DND-41 (cell line): ENCODE measurements around the gene PHF21B.

ENCODE experiments used
- EZH2 ChIP-seq: IDR thresholded peaks from 3 replicates; pipeline ENCODE4 v1.6.1; 2012; ENCODE audit warnings: borderline replicate concordance, low read depth, mild to moderate bottlenecking, moderate library complexity, low read length, inconsistent platforms; ENCODE audit not compliant: severe bottlenecking
- TF ChIP-seq, protein P1 (sequence below): IDR thresholded peaks from 2 replicates; pipeline ENCODE4 v1.5.1; 2012; ENCODE audit warnings: borderline replicate concordance, low read length, moderate library complexity, mild to moderate bottlenecking; ENCODE audit not compliant: poor library complexity, severe bottlenecking; ENCODE audit errors: extremely low read depth

DNA sequence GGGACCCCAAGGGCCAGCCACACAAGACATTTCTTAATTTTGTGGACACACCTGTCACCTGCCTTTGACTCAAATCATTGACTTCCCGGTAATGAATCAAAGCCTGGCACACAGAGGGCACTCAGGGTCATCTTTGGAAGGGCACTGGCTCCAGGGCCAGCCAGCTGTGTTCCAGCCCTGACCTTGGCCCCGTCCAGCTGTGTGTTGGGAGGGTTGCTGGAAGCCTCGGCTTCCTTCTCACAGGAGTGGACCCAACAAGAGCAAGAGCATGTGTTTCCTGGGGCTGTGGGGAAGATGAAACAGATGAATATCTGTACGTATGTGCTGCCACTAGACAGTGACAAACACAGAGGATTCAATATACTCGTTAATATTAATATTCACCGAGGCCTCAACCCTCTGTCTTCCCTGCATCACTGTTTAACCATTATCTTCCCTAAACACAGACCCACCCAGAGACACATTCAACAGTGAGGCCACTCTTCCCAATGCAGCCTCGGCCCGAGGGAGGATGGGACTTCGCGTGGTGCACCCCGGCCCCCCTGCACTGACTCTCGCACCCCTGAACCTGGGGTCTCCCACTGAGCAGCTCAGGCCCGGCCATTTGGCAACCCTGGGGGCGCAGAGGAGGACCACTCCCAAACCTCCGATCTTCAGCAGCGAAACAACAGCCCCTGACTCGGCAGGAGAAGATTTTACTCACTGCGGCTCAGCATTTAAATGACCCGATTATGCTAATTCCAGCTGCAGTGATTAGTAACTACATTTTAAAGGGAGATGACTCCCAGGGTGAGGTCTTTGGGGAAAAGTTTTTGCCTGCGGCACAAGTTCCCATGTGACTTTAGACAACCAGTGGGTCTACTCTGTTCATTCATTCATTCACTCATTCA is 45.7 kb downstream of the PHF21B start:
- TF ChIP-seq, protein P1, sequence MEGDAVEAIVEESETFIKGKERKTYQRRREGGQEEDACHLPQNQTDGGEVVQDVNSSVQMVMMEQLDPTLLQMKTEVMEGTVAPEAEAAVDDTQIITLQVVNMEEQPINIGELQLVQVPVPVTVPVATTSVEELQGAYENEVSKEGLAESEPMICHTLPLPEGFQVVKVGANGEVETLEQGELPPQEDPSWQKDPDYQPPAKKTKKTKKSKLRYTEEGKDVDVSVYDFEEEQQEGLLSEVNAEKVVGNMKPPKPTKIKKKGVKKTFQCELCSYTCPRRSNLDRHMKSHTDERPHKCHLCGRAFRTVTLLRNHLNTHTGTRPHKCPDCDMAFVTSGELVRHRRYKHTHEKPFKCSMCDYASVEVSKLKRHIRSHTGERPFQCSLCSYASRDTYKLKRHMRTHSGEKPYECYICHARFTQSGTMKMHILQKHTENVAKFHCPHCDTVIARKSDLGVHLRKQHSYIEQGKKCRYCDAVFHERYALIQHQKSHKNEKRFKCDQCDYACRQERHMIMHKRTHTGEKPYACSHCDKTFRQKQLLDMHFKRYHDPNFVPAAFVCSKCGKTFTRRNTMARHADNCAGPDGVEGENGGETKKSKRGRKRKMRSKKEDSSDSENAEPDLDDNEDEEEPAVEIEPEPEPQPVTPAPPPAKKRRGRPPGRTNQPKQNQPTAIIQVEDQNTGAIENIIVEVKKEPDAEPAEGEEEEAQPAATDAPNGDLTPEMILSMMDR = no peak
- TF ChIP-seq EZH2 = no peak
